Measurements from ENCODE around the gene APOL4.

DNA sequence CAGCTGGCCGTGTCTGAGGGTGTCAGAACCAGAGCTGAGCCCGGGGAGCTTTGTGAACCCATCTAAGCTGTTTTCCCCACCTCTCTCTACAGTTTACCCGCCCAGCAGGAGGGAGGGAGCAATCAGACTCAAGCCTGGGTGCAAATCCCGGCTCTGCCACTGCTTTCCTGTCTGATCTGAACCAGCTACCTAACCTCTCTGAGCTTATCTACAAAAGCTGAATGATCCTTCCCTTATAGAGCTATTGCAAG, 37.5 kb upstream of the APOL4 start:
- TF ChIP-seq, protein P1, sequence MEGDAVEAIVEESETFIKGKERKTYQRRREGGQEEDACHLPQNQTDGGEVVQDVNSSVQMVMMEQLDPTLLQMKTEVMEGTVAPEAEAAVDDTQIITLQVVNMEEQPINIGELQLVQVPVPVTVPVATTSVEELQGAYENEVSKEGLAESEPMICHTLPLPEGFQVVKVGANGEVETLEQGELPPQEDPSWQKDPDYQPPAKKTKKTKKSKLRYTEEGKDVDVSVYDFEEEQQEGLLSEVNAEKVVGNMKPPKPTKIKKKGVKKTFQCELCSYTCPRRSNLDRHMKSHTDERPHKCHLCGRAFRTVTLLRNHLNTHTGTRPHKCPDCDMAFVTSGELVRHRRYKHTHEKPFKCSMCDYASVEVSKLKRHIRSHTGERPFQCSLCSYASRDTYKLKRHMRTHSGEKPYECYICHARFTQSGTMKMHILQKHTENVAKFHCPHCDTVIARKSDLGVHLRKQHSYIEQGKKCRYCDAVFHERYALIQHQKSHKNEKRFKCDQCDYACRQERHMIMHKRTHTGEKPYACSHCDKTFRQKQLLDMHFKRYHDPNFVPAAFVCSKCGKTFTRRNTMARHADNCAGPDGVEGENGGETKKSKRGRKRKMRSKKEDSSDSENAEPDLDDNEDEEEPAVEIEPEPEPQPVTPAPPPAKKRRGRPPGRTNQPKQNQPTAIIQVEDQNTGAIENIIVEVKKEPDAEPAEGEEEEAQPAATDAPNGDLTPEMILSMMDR (IDR thresholded peaks at IDR 0.05), result no peak
- TF ChIP-seq EZH2phosphoT487 (IDR thresholded peaks at IDR 0.05), result no peak
- TF ChIP-seq EZH2 (IDR thresholded peaks at IDR 0.05), result no peak

Measured in neural progenitor cell (in vitro differentiated cells).